ENCODE data around the gene MRM1. TPM values are rescaled to one million over a fixed set of nuclear protein-coding genes. Genes with fewer than 3 reads are reported as not detected.

MRM1 gene
- total RNA-seq, 1 donor from 2014 or later, result 3.1 TPM

DNA sequence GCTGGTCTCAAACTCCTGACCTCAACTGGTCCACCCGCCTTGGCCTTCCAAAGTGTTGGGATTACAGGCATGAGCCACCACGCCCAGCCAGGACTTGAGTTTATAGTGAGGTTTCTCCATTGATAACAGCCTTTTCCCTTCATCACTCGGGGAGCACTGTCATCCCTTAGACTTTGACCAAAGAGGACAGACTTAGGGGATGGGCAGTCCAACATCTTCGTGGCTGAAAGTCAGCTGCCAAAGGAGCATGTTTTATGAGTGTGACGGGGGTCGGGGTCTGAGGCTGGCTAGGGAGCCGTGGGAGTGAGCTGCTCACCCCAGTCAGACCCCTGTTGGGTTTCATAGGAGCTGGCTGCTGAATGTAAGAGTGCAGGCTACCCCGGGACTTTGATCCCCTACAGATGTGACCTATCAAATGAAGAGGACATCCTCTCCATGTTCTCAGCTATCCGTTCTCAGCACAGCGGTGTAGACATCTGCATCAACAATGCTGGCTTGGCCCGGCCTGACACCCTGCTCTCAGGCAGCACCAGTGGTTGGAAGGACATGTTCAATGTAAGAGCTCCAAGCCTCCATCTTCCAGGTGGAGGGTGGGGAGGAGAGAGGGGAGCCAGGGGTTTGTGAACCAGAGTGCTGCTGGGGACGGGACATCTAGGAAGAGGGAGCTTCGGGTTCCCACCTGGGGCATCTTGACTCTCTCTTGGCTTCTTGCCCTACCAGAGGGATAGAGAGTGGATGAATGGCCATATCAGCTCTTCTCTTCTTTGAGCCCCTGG lies 6.6 kb upstream of the MRM1 start:
- Histone ChIP-seq H2AFZ (ENCODE audit: low read depth, low read length) (no peak overlapping the region), H3K9ac (ENCODE audit: low read length) (no peak overlapping the region), H3K27me3 (ENCODE audit: insufficient read depth, low read length) (no peaks in the 10 kb centered on the region), H3K36me3 (ENCODE audit: insufficient read depth, low read length) (peaks cover 7% of the 10 kb centered on the region), H3K4me3 (ENCODE audit: insufficient read depth, low read depth, low read length) (no peak overlapping the region), H3K79me2 (ENCODE audit: insufficient read depth, low read length) (peaks cover 20% of the 10 kb centered on the region), H3K27ac (ENCODE audit: low read depth, low read length) (no peak overlapping the region), H3K9me3 (ENCODE audit: insufficient read depth, low read depth, low read length) (no peaks in the 10 kb centered on the region), H3K4me2 (ENCODE audit: low read length) (no peak overlapping the region), H3K4me1 (ENCODE audit: insufficient read depth, low read length) (peaks cover 10% of the 10 kb centered on the region), H4K20me1 (ENCODE audit: insufficient read depth, low read length) (peaks cover 31% of the 10 kb centered on the region)
- TF ChIP-seq EZH2 (IDR thresholded peaks at IDR 0.05; ENCODE audit: insufficient read depth, low read length), result no peak
- TF ChIP-seq, protein P1, sequence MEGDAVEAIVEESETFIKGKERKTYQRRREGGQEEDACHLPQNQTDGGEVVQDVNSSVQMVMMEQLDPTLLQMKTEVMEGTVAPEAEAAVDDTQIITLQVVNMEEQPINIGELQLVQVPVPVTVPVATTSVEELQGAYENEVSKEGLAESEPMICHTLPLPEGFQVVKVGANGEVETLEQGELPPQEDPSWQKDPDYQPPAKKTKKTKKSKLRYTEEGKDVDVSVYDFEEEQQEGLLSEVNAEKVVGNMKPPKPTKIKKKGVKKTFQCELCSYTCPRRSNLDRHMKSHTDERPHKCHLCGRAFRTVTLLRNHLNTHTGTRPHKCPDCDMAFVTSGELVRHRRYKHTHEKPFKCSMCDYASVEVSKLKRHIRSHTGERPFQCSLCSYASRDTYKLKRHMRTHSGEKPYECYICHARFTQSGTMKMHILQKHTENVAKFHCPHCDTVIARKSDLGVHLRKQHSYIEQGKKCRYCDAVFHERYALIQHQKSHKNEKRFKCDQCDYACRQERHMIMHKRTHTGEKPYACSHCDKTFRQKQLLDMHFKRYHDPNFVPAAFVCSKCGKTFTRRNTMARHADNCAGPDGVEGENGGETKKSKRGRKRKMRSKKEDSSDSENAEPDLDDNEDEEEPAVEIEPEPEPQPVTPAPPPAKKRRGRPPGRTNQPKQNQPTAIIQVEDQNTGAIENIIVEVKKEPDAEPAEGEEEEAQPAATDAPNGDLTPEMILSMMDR (IDR thresholded peaks at IDR 0.05; ENCODE audit: insufficient read depth, low read depth, low read length), result no peak
- Mint-ChIP-seq H3K36me3 (ENCODE audit: low read depth, unreplicated experiment) (peaks cover 5% of the 10 kb centered on the region), H3K9me3 (ENCODE audit: unreplicated experiment) (no peaks in the 10 kb centered on the region), H3K27me3 (ENCODE audit: low read depth, unreplicated experiment) (no peaks in the 10 kb centered on the region), H3K27ac (ENCODE audit: unreplicated experiment) (no peak overlapping the region), H3K4me1 (ENCODE audit: low read depth, unreplicated experiment) (peaks cover 14% of the 10 kb centered on the region), H3K4me3 (ENCODE audit: unreplicated experiment) (no peak overlapping the region)
- DNase-seq (ENCODE audit: low read depth) (no peak), FAIRE-seq (no peak)

DNA sequence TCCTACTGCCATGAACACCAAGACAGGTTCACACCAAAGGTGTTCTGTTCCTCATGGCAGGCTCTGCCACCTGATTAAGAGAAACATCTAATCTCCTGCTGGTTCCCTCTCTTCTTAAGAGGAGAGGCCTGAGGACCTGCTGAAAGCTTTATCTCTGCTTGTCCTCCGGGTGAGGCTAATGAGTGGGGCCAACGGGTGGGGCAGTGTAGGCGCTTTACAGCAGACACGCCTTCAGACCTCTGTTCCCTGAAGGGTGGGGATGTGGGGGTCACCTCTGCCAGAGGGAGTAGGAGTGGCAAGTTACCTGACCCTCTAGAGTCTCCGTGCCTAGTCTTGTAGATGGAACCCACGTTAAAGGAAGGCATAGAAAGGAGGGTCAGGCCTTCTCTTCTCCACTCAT lies 4.2 kb upstream of the MRM1 start:
- no peak overlapping the region for H3K4me2 ChIP-seq (ENCODE audit: low read length)
- peaks cover 17% of the 10 kb centered on the region for H3K4me1 ChIP-seq (ENCODE audit: insufficient read depth, low read length)
- no peak for DNase-seq (ENCODE audit: low read depth)
- TF ChIP-seq, protein P1 (IDR thresholded peaks at IDR 0.05; ENCODE audit: insufficient read depth, low read depth, low read length), result no peak
- TF ChIP-seq EZH2 (IDR thresholded peaks at IDR 0.05; ENCODE audit: insufficient read depth, low read length), result no peak
- no peaks in the 10 kb centered on the region for H3K27me3 ChIP-seq (ENCODE audit: insufficient read depth, low read length)
- Mint-ChIP-seq H3K4me3 (ENCODE audit: unreplicated experiment) (no peak overlapping the region), H3K9me3 (ENCODE audit: unreplicated experiment) (no peaks in the 10 kb centered on the region), H3K27me3 (ENCODE audit: low read depth, unreplicated experiment) (no peaks in the 10 kb centered on the region), H3K36me3 (ENCODE audit: low read depth, unreplicated experiment) (peaks cover 6% of the 10 kb centered on the region), H3K4me1 (ENCODE audit: low read depth, unreplicated experiment) (peaks cover 18% of the 10 kb centered on the region), H3K27ac (ENCODE audit: unreplicated experiment) (no peak overlapping the region)
- H3K27ac ChIP-seq (ENCODE audit: low read depth, low read length), result no peak overlapping the region
- H3K79me2 ChIP-seq (ENCODE audit: insufficient read depth, low read length), result peaks cover 28% of the 10 kb centered on the region
- H3K4me3 ChIP-seq (ENCODE audit: insufficient read depth, low read depth, low read length), result no peak overlapping the region
- H3K9ac ChIP-seq (ENCODE audit: low read length), result no peak overlapping the region
- peaks cover 3% of the 10 kb centered on the region for H3K36me3 ChIP-seq (ENCODE audit: insufficient read depth, low read length)
- FAIRE-seq, result no peak
- no peak overlapping the region for H2AFZ ChIP-seq (ENCODE audit: low read depth, low read length)
- peaks cover 17% of the 10 kb centered on the region for H4K20me1 ChIP-seq (ENCODE audit: insufficient read depth, low read length)
- H3K9me3 ChIP-seq (ENCODE audit: insufficient read depth, low read depth, low read length), result no peaks in the 10 kb centered on the region

Measured in astrocyte (in vitro differentiated cells and primary cell).